HG02588 (cell line): ENCODE measurements around the gene LOC101059915.

Experiments used
- ATAC-seq: cut with Tn5 transposase; IDR thresholded peaks from one replicate; pipeline ENCODE4 v1.9.1; 2021; ENCODE audit warnings: mild to moderate bottlenecking, moderate library complexity; ENCODE audit not compliant: unreplicated experiment

The LOC101059915 gene

GRCh38 chrX:71667328-71668247, at the start of gene LOC101059915:
TSS of gene LOC101059915 (plus strand) at chrX:71667546.
- no peak for ATAC-seq

GRCh38 chrX:71617742-71618141, 49.6 kb upstream of the LOC101059915 start:
- ATAC-seq: no peak

- peak; percentile 56 for ATAC-seq
Observed at GRCh38 chrX:71618303-71618721, 49.0 kb upstream of the LOC101059915 start, which contains the start of gene CXCR3. TSS of gene CXCR3 (minus strand) at chrX:71618511. CDS start at chrX:71618449, 62 bp downstream.

- no peak for ATAC-seq
Observed at GRCh38 chrX:71618787-71619186, 48.6 kb upstream of the LOC101059915 start.

- no peak for ATAC-seq
Observed at GRCh38 chrX:71619193-71619592, 48.2 kb upstream of the LOC101059915 start.

- ATAC-seq: no peak
Observed at GRCh38 chrX:71619986-71620385, 47.4 kb upstream of the LOC101059915 start.

GRCh38 chrX:71621603-71622002, 45.7 kb upstream of the LOC101059915 start:
- ATAC-seq: no peak

- ATAC-seq: no peak
Observed at GRCh38 chrX:71622032-71622575, 45.2 kb upstream of the LOC101059915 start.

GRCh38 chrX:71622576-71623450, 44.5 kb upstream of the LOC101059915 start:
- ATAC-seq: peak; percentile 51

GRCh38 chrX:71623714-71624113, 43.6 kb upstream of the LOC101059915 start:
- ATAC-seq: peak; percentile 33

- no peak for ATAC-seq
Observed at GRCh38 chrX:71625471-71625870, 41.9 kb upstream of the LOC101059915 start.

GRCh38 chrX:71626576-71626975, 40.8 kb upstream of the LOC101059915 start:
- ATAC-seq: no peak

- no peak for ATAC-seq
Observed at GRCh38 chrX:71627588-71628404, 39.5 kb upstream of the LOC101059915 start.

- ATAC-seq: peak; percentile 70
Observed at GRCh38 chrX:71629467-71629866, 37.9 kb upstream of the LOC101059915 start.

GRCh38 chrX:71632923-71633657, 34.3 kb upstream of the LOC101059915 start:
- ATAC-seq: peak; percentile 38

- ATAC-seq: no peak
Observed at GRCh38 chrX:71634366-71634765, 33.0 kb upstream of the LOC101059915 start.

GRCh38 chrX:71636438-71637252, 30.7 kb upstream of the LOC101059915 start:
- ATAC-seq: peak; percentile 52

- no peak for ATAC-seq
Observed at GRCh38 chrX:71637253-71637618, 30.1 kb upstream of the LOC101059915 start.

- no peak for ATAC-seq
Observed at GRCh38 chrX:71637848-71638247, 29.5 kb upstream of the LOC101059915 start.
